Epithelial cell of proximal tubule (primary cell): ENCODE data around the gene GLI3. TPM values are rescaled to one million over a fixed set of nuclear protein-coding genes. Genes with fewer than 3 reads are reported as not detected.

Source experiments
- DNase-seq: peaks from one replicate; pipeline ENCODE4 v3.0.0-alpha.2; 2011; ENCODE audit warnings: low read depth
- H3K4me3 ChIP-seq: 2 replicates; pipeline ENCODE4 v1.5.1; 2011; ENCODE audit warnings: low read depth, mild to moderate bottlenecking, low read length
- CTCF ChIP-seq: conservative IDR thresholded peaks from 2 replicates; pipeline ENCODE4 v1.5.1; 2012; ENCODE audit warnings: low read depth, mild to moderate bottlenecking, low read length
- total RNA-seq: library from RNA; depleted of rRNA; stranded (reverse); fragments of >200 nt; gene quantifications from 2 replicates; pipeline ENCODE4 v1.2.3, GENCODE V29; 2015

The GLI3 gene
- total RNA-seq, 1 donor from 2014 or later: 2.6 TPM

- no peak for TF ChIP-seq CTCF
- DNase-seq: no peak
- no peak overlapping the region for H3K4me3 ChIP-seq
These were observed 240.5 kb downstream of the GLI3 start for GRCh38 chr7:41996381-41997035.

GRCh38 chr7:41995632-41996271 lies 241.3 kb downstream of the GLI3 start:
- no peak for DNase-seq
- no peak for TF ChIP-seq CTCF
- H3K4me3 ChIP-seq: no peak overlapping the region

DNA sequence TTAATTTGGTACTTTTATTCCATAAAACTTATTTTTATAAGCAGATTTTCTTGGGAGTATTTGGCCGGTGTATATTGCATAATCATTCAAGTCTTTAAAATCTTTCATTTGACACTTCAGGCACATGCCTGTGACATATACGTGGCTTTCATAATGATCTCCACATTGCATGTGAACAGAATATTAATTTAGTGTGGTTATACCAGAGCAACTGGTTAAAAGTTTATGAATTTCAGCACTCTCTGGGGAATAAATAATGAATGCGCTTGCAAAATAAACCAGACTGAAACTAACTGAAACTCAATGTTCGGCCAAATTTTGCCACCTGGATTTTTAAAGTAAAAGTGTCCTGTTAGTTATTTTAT lies 242.3 kb downstream of the GLI3 start:
- TF ChIP-seq CTCF: no peak
- H3K4me3 ChIP-seq: no peak overlapping the region
- DNase-seq: no peak

DNA sequence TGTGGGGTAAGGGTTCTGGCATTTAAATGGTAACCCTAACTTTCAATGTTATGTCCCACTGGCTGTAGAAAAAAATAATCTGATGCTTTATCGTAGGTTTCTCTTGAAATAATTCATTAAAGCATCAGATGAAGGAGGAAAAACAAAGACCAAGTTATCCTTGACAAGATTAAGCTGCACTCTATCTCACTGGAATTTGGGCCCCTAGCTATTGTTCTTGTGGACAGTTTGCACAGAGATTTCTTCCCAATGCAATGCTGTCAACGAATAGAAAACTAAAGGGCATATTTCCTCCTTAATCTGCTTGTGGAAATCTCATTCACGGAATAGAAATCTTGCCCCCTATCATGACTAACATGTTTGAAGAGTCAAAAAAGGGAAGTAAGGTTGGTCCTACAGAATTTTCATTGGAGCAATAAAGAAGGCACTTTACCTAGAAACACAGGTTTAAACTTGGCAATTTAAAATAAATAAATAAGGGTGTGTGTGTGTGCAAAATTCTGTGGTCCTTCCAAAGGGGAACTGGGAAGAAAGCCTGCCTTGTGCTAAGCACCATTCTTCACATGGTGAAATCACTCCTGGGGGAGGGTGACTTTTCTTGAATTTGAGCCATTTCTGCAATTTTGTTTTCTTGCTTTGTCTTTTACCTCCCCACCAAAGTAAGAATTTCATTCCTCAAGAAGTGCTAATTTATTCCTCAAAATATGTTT lies 242.8 kb downstream of the GLI3 start:
- TF ChIP-seq CTCF: no peak
- H3K4me3 ChIP-seq: no peak overlapping the region
- no peak for DNase-seq

- no peak for DNase-seq
- no peak overlapping the region for H3K4me3 ChIP-seq
- TF ChIP-seq CTCF: no peak
These were observed 243.8 kb downstream of the GLI3 start for GRCh38 chr7:41992881-41993867.

DNA sequence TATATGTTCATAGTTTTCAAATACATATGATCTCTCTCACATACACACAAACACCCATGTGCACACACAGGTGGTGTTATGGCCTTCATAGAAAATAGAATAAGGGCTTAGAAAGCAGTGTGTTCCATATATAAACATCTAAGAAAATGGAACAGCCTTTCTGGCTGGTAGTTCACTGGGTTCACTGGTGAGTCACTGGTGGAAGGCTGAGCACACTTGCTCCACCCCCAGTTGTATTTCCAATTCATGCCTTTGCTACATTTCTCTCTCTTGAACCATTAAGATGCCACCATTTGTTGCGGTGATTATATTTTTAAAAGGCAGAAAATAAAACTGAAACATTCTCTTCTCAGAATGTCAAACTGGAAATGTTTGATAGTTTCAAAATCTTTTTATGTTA lies 252.1 kb downstream of the GLI3 start:
- H3K4me3 ChIP-seq: no peak overlapping the region
- DNase-seq: no peak
- TF ChIP-seq CTCF: no peak
